Stimulated activated CD4-positive, alpha-beta T cell treated with anti-CD3 and anti-CD28 coated beads, Interleukin-12 subunit alpha, Interleukin-12 subunit beta, amount 100 ng/mL, for 48 hours (primary cell): ENCODE data around the gene MRPL20.
"Not testable (repeated sequence)": the region's sequence is repeated elsewhere in the genome, so short reads cannot be mapped to it uniquely, and the experiment has no call there.

Experiments used
- DNase-seq, 3 donors: peaks; one replicate each; pipeline ENCODE4 v3.0.0-alpha.2; 2020; ENCODE audit warnings: low read depth in 2 of 3, low spot score in 1 of 3

MRPL20 gene

DNA sequence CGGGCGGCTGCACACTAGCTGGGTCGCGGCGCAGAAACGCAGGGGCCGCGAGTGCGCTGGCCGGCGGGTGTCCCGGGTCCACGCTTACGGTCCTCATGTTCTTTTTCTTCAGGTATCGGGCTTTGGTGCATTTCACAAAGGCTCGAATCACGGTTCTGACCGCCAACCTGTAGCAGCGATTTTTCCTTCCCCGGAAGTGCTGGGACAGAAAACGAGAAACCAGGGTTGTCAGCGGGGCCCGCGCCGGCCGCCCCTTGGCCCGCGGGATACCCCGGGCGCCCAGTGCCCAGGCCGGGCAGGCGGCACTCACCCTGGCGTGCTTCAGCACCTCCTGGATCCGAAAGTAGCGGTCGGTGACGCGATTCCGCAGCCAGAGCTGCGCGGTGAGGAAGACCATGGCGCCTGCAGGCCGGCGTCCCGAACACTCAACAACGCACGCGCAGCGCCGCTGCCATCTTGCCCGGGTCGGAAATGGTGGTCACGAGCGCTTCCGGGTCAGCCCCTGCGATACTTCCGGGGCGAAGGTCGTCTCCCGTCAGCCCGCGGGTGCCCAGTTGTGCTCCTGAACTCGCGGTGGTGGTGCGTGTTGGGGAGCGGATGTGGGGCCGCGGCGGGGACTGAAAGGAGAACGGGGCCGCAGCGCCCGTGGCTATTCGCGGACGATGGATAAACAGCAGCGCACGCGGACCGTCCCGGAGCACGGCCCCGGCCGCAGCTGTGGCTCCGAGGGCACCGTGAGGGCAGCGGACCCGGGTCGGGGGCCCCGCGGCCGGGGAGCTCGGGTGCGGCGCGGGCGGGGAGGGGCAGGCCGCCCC is at the start of gene MRPL20:
MRPL20 (minus strand) TSS at position 473 of the 815 bp plus-strand sequence; CDS start at position 397, 76 bp downstream.
- peak; percentile 90 to 95 (median 93) for DNase-seq

DNA sequence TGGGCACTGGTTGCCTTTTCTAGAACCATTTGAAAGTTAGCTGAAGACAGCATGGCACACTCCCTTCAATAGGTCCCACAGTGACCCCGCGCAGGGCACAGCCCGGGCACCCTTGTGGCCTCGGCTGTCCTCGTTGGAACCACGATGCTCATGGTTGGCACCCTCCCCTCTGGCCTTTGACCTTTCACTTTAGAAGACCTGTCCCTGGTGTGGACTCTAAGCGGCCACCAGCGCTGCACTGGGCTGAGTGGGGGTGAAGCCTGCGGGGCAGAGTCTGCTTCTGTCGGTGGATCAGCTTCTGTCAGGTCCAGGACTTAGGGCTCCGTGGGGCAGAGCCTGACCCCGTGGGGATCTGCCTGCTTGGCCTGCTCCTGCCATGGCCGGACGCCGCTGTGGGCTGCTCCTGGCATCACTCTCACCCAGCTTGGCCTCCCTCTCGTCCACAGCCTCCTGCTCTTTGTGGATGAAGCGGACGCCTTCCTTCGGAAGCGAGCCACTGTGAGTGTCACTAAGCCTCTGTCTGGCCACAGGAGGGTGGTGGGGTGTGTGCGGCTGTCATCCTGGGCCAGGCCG is 49.7 kb upstream of the MRPL20 start:
- not testable (repeated sequence) for DNase-seq

DNA sequence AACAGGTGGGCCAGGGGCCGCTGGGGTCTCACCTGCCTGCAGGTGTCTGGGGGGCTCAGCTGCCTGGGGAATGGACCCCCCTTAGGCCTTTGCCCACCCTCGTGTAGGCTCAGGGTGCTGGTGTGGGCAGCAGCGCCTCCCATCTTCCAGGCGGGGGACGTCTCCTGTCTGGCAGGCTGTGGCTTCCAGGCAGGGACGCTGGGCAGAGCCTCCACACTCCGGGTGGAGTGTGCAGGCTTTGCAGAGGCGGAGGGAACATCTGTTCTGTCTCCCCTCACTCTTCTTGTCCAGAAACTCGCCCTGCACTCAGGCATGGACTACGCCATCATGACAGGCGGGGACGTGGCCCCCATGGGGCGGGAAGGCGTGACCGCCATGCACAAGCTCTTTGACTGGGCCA is 48.8 kb upstream of the MRPL20 start:
- DNase-seq = not testable (repeated sequence)

DNA sequence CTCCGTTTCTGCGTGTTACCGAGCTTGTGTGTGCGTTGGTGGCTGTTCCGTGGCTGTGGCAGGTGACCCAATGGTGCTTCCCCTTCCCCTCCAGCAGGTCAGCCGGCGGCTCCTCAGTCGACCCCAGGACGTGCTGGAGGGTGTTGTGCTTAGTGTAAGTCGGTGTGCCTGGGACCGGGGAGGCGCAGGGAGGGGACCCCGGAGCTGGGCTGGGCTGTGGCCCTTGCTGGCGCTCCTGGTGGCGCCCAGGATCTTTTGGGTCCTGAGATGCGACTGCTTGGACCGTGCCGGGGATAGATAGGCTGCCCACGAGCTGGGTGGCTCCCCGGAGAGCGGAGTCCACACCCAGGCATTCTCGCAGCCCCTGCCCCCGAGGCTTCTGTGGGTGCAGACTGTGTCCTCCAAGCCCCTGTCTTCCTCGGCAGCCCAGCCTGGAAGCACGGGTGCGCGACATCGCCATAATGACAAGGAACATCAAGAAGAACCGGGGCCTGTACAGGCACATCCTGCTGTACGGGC is 48.3 kb upstream of the MRPL20 start:
- no peak for DNase-seq

DNA sequence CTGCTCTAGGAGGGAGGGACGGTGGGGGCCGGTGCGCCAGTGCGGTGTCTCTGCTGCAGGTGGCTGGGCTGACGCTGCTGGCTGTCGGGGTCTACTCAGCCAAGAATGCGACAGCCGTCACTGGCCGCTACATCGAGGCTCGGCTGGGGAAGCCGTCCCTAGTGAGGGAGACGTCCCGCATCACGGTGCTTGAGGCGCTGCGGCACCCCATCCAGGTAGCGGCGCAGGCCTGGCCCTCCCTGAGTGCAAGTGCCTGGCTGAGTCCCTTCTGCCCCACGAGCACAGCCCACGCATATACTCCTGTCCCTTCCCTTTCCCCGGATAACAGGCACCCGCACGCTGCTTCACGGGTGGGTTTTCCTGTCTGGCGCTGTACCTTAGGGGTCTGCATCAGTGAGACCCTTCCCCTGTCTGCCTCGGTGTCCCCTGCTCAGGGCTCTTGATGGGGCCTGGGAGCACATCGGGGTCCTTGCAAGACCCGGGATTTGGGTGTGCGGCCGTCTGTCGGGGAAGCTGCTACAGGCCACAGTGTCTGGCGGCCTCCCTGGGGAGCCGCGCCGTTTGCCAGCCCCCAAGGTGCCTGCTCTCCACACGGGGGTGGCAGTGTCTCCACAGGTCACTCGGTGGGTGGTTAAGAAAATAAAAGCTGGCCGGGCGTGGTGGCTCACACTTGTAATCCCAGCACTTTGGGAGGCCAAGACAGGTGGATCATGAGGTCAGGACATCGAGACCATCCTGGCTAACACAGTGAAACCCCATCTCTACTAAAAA is 47.4 kb upstream of the MRPL20 start:
- not testable (repeated sequence) for DNase-seq

DNA sequence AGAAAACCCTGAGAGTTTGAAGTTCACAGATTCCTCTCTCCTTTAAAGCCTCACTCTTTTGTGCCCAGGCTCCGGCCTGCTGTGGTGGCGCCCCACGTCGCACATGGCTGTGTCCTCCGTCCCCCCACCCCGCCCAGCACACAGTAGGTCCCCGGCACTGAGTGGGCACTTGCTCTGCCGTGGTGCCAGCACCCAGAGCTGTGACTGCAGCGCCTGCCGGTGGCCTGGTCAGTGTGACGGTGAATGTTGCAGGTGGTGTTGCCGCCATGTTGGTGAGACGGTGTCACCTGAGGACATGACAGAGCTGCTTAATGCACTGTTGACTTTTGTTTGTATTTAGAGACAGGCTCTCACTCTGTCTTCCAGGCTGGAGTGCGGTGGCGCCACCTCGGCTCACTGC is 45.8 kb upstream of the MRPL20 start:
- DNase-seq = no peak

DNA sequence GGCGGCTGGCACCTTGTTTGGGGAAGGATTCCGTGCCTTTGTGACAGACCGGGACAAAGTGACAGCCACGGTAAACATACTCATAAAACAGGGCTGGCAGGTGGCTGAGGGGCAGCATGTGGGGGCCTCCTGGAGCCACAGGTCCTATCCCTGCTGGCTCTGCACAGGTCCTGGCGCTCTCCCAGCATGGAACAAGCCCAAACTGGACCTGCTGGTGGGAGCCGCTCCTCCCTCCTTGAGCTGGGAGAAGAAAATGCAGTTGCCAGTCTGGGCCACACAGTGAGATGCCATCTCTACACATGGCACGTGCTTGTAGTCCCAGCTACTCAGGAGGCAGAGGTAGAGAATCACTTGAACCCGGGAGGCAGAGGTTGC is 45.3 kb upstream of the MRPL20 start:
- not testable (repeated sequence) for DNase-seq

DNA sequence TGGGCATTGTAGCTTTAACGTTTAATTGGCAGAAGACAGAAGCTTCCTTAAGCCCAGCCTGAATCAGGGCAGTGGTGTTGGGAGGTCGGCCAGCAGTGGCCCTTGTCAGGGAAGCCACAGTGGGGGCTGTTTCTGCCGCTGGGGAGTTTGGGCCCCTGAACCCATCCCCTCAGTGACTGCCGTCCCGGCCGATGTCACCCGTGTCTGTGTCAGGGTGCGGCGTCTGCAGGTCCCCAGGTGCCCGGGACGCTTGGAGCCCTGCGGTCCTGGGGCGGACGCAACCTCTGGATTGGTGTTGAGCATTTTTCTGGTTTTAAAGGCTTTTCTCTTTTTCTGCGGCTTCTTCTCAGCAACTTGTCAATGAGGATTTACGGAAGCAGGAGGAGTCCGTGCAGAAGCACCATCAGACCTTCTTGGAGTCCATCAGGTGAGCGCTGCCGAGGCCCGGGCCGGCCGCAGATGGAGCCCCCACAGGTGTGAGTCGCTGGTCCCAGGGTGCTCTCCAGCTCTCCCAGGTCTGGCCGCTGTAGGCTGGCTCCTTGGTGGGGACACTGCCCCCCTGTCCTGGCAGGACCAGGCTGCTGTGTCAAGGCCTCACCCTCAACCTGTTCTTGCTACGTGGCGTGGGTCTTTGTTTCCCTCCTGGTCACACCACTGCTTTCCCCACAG is 44.7 kb upstream of the MRPL20 start:
- no peak for DNase-seq

DNA sequence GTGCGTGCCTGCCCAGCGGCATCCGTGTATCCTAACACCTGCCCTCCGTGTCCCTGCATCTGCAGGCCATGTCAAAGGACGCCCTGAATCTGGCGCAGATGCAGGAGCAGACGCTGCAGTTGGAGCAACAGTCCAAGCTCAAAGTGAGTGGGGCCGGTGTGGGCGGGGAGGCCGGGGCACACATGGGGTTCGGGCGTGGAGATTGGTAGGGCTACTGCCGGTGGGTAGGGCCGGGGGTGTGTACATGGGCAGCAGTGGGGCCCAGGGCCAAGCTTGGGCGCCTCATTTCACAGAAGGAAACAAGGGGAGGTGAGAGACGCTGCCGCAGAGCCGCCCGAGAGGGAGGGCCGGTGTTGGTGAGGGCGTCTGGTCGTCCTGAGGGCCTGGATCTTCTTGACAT is 43.5 kb upstream of the MRPL20 start:
- not testable (repeated sequence) for DNase-seq

DNA sequence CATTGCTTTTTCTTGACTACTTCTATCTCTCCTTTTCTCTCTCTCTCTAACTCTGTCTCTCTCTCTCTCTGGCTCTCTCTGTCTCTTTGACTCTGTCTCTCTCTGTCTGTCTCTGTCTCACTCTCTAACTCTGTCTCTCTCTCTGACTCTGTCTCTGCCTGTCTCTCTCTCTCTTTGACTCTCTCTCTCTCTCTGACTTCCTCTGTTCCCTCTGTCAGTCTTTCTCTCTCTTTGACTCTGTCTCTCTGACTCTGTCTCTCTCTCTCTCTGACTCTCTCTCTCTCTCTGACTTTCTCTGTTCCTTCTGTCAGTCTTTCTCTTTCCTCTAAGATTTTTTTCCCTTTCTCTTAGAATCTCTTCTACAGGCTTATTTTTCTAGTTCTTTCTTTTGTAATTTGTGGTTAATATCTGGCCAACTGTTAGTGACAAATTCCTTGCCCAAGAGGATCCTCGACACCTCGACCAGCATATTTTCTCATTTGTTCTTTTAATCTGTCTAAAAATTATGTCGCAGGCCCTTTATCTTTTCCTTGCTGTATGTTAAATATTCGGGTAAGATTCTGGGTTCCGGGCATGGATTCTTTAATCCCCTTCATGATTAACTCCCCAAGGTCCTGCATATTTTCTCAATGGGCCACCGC is 42.1 kb upstream of the MRPL20 start, which contains the start of gene ATAD3C:
ATAD3C (plus strand) TSS at position 591 of the 641 bp plus-strand sequence. CDS start 995 bp downstream, outside the sequence.
- DNase-seq = no peak

DNA sequence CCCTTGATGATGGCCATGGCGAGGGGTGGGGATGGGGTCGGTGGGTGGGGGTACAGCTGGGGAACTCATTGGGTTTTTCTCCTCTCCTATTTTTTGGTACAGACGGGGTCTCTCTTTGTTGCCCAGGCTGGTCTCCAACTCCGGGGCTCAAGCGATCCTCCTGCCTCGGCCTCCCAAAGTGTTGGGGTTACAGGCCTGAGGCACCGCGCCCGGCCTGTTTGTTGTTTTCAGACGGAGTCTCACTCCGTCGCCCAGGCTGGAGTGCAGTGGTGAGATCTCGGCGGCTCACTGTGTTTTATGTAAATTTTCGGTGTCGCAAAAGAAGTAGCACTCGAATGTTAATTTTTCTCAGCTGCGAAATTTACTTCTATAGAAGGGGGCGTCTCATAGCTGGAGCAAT is 39.5 kb upstream of the MRPL20 start:
- DNase-seq = not testable (repeated sequence)

DNA sequence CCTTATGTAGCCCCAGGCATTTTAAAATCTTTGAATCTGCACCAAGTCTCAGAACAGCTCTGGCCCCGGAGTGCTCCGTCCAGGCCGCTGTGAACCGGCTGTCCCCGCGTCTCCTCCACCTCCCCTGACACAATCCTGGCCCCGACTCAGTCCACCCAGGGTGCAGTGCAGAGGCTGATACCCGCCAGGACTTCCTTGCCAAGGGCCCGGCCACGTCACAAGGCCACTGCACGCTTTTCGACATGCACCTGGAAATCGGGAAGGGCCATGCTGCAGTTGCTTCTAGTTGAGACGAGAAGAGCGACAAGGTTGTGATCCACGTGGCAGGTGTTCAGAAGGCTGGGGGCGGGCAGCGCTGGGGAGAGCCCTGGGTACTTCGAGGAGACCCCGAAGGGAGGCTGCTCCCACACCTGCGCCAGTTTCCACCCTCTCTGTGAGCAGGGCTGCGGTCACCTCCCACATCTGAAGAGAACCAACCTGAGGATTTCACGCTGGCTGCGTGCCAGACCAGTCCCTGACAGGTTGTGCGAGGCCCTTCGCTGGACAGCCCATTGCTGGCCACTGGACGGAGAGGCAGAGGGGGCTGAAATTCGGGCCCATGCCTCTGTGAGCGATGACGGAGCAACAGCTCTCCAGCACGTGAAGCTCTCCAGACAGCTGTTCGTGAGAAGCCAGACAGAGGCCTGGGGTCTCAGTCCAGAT is 35.1 kb upstream of the MRPL20 start:
- no peak for DNase-seq

DNA sequence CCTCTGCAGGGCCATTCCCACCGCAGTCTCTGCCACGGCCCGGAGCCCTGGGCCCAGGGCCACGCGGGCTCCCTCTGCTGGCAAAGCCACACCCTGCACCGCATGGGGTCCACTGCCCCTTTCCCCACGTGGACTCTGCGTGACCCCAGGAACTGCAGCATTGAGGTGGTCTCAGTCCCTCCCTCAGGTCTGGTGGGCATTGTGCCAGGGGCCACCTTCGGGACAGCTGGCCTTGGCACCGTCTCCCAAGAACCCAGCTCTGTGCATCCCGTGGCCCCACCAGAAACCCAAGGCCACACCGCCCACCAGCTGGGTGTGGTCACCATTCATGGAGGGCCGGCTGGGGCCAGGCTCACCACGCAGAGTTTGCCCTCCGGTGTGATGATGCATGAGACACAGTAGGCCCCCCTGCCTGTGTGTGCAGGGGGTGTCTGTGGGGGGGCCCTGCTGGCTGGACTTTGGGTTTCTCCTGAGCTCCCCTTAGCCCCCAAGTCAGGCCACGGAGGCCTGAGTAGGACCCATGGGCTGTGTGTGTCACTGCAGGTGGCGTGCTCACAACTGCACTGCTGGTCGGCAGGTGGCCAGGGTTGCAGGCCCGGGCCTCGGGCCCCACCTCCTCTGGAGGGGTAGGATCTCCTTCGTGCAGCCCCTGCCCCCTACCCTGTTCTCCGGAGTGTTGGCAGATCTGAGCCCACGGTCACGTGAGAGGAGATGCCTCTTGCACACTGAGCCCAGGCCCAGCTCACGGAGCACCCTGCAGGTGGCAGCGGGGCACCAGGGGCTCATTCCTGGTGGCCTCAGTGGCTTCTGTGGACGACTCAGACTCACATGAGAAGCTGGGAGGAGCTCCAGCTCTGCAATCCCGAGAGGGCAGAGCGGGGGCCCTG is 34.2 kb upstream of the MRPL20 start:
- DNase-seq = peak; percentile 30 to 56 (median 47)

DNA sequence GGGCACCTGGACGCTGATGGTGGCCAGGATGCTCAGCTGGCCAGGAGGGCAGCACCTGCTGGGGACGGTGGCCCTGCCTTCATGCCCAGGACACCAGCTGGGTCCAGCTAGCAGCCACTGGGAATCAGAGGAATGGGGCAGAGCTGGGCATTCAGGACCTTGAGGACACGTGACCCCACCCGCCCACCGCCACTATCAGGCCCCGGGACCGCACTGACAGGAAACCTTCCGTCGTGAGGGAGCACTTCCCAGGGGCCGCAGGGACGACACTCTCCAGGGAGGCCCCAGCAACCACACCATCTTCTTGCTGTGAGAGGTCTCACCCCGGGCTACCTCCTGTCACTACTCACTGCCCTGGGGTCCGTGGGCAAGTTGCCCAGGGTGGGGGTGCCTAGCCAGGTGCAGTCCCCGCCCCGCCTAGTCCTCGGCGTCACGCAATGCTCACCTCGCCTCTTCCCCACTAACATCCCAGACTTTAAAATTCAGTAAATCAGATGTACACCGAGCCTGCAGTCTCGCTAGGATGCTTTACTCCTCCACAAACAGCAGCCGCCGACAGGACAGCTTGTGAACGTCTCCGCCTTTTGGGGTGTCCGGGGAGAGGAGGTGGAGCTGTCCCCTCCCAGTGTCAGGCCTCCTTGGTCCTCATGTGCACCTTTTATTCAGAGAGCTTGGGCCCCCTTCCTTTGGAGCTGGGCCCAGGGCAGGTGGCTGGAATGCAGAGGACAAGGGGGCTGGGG is 33.3 kb upstream of the MRPL20 start:
- DNase-seq = no peak

DNA sequence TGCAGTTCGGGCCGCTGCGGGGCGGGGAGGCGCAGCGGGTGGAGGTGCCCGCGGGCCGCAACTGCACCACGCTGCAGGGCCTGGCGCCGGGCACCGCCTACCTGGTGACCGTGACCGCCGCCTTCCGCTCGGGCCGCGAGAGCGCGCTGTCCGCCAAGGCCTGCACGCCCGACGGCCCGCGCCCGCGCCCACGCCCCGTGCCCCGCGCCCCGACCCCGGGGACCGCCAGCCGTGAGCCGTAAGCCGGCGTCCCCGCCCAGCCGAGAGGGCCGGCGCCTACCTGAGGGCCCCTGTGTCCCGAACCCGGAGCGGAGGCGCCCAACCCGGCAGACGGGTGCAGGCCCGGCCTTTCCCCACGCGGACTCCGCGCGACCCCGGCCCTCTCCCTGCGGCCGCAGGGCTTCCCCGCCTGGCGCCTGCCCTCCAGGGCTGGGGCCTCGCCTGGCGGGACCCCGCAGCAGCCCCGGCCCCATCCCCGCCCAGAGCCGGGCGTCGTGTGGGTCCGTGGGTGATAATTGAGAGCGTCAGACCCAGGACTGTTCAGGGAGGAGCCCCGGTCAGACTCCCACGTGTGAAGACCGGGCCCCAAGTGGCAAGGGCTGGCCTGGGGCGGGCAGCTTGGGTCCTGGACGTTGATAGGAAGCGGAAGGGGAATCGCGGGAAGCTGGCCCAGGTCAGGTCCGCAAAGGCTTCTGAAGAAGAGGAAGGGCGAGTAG is 32.6 kb upstream of the MRPL20 start:
- no peak for DNase-seq

DNA sequence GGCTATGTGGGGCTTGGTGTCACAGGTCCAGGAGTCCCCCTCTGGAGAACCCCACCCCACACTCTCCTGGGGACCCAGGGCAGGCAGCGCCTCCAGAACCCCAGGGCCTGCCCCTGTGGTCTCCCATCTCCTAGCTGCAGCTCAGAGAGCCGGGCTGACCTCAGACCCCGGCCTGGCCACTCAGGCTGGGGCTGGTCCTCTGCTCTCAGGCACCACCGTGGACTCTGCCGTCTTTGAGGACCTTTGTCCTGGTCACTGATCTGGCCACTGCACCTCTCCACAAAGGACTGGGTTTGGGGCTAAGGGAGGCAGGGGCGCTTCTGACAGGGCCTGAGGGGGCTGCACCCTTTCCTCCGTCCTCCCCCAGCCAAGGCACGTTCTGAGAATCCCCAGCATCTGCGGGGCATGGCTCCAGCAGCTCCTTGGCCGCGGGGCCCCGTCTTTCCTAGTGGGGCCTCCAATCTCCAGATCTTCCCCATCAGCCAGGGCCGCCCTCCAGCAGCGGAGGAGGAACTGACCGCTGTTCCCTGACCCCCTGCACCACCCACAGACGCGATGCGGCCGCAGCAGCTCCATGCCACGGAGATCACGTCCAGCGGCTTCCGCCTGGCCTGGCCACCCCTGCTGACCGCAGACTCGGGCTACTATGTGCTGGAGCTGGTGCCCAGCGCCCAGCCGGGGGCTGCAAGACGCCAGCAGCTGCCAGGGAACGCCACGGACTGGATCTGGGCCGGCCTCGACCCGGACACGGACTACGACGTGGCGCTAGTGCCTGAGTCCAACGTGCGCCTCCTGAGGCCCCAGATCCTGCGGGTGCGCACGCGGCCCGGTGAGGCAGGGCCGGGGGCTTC is 31.7 kb upstream of the MRPL20 start:
- no peak for DNase-seq

DNA sequence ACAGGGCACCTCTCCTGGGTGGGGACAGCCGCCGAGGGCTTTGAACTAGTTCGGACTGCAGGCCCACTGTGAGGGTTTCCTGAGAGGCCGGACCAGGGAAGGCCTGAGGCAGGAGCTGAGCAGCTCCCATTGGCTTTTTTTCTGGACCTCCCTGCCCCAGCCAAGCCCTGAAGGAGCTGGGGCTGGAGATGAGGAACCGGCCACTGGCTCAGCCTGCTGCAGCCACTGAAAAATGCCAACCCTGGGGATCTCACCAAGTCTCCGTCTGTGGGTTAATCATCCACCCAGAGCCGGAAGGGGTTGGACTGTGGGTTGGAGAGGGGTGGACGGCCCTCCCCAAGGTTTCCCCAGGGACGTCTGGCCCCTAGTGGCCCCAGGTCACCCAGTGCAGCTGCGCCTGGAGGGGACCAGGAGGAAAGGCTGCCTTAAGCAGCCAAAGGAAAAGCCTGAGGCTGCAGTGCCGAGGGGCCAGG is 30.8 kb upstream of the MRPL20 start:
- no peak for DNase-seq
